Ovary (tissue), 3 donors: ENCODE data around the gene PXN.

Experiments
- CTCF ChIP-seq, 3 donors: fragments of 450-650 bp in 2 of 3; fragments of 200-600 bp in 1 of 3; IDR thresholded peaks; one replicate each; pipeline versions ENCODE4 v1.5.1 to v1.8.0; 2016 to 2022; ENCODE audit warnings: antibody characterized with exemption in 3 of 3, mild to moderate bottlenecking in 1 of 3
- POLR2A ChIP-seq: fragments of 450-650 bp; IDR thresholded peaks from one replicate; pipeline ENCODE4 v1.6.1; 2017; ENCODE audit warnings: antibody characterized with exemption, mild to moderate bottlenecking, moderate library complexity
- donor health status: DM: no; HTN: no; CAD: no.

- TF ChIP-seq CTCF (IDR thresholded peaks at IDR 0.05) = no peak
- no peak for TF ChIP-seq POLR2A
Measured at GRCh38 chr12:120225852-120226640, 39.5 kb downstream of the PXN start.
